OCI-LY7 (cell line): ENCODE measurements around the gene ZC3HAV1L. TPM values are rescaled to one million over a fixed set of nuclear protein-coding genes. Genes with fewer than 3 reads are reported as not detected.

Experiments
- Bru-seq: library from RNA; stranded (reverse); fragments of 400-500 nt; gene quantifications from one replicate; lab custom pipeline; 2021; lab: Mats Ljungman, UMichigan
- BruChase-seq, 2 experiments: library from RNA; stranded (reverse); fragments of 400-500 nt; gene quantifications; one replicate each; lab custom pipeline; 2021; lab: Mats Ljungman, UMichigan
- BruUV-seq: library from RNA; stranded (reverse); fragments of 400-500 nt; replicated peaks from 2 replicates; lab custom pipeline; 2021; lab: Mats Ljungman, UMichigan
- CTCF ChIA-PET: fragments of 300-600 bp; sonication (Branson Sonifier 250); formaldehyde crosslinking; loops from one replicate; lab custom pipeline; 2022; ENCODE audit warnings: antibody characterized with exemption; ENCODE audit not compliant: unreplicated experiment; lab: Charles Lee
- POLR2A ChIA-PET: fragments of 300-600 bp; sonication (Branson Sonifier 250); formaldehyde crosslinking; loops from one replicate; lab custom pipeline; 2022; ENCODE audit warnings: antibody characterized with exemption; lab: Charles Lee
- DNase-seq: peaks from one replicate; pipeline ENCODE4 v3.0.0-alpha.2; 2015; ENCODE audit warnings: low spot score
- H2AFZ ChIP-seq: fragments of 200-600 bp; sonication (generic), shearing (Covaris generic); 2 replicates; pipeline ENCODE4 v1.6.1; 2014; ENCODE audit warnings: mild to moderate bottlenecking, antibody characterized with exemption, low read length, moderate library complexity
- H3K27ac ChIP-seq: fragments of 200-600 bp; sonication (generic); 2 replicates; pipeline ENCODE4 v1.5.1; 2014; ENCODE audit warnings: mixed run types, low read depth, mild to moderate bottlenecking, moderate library complexity, low read length, inconsistent platforms; ENCODE audit not compliant: poor library complexity, severe bottlenecking
- H3K36me3 ChIP-seq: fragments of 200-600 bp; sonication (generic); 2 replicates; pipeline ENCODE4 v1.6.1; 2014; ENCODE audit warnings: mild to moderate bottlenecking, antibody characterized with exemption, low read length, moderate library complexity, mixed read lengths; ENCODE audit not compliant: insufficient read depth
- H3K4me1 ChIP-seq: fragments of 200-600 bp; sonication (generic); 2 replicates; pipeline ENCODE4 v1.5.1; 2014; ENCODE audit warnings: mild to moderate bottlenecking, low read length; ENCODE audit not compliant: insufficient read depth, poor library complexity, severe bottlenecking
- H3K4me2 ChIP-seq: fragments of 200-600 bp; sonication (generic); 2 replicates; pipeline ENCODE4 v1.6.1; 2014; ENCODE audit warnings: mild to moderate bottlenecking, low read length
- H3K4me3 ChIP-seq: fragments of 200-600 bp; sonication (generic); 2 replicates; pipeline ENCODE4 v1.5.1; 2014; ENCODE audit warnings: mild to moderate bottlenecking, low read depth, low read length; ENCODE audit not compliant: poor library complexity, severe bottlenecking
- H3K79me2 ChIP-seq: fragments of 200-600 bp; sonication (generic); 2 replicates; pipeline ENCODE4 v1.6.1; 2016; ENCODE audit warnings: low read depth, mild to moderate bottlenecking, low read length, moderate library complexity, mixed read lengths; ENCODE audit not compliant: insufficient read depth
- H3K9me2 ChIP-seq: fragments of 200-600 bp; sonication (generic); 2 replicates; pipeline ENCODE4 v1.6.1; 2016; ENCODE audit warnings: mild to moderate bottlenecking, low read length, mixed read lengths; ENCODE audit not compliant: insufficient read depth
- H3K9me3 ChIP-seq: fragments of 200-600 bp; sonication (generic); 2 replicates; pipeline ENCODE4 v1.6.1; 2014; ENCODE audit warnings: mild to moderate bottlenecking, mixed run types, low read length, mixed read lengths
- H4K20me1 ChIP-seq: fragments of 200-600 bp; sonication (generic); 2 replicates; pipeline ENCODE4 v1.6.1; 2014; ENCODE audit warnings: mild to moderate bottlenecking, antibody characterized with exemption, low read length, moderate library complexity, mixed read lengths; ENCODE audit not compliant: insufficient read depth
- EZH2phosphoT487 ChIP-seq: fragments of 200-600 bp; sonication (generic); IDR thresholded peaks from 2 replicates; pipeline ENCODE4 v1.6.1; 2018; ENCODE audit warnings: low read depth, borderline replicate concordance, mild to moderate bottlenecking, mixed run types, antibody characterized with exemption, low read length, moderate library complexity, mixed read lengths
- intact Hi-C: fragments of 100-400 bp; cut with micrococcal nuclease; formaldehyde crosslinking; loops from one replicate; pipeline ENCODE4 v1.10.0; 2022; ENCODE audit not compliant: unreplicated experiment
- long read RNA-seq: library from polyadenylated mRNA; stranded (forward); transcript quantifications from one replicate; pipeline ENCODE4 v2.0.0, GENCODE V29; 2022
- total RNA-seq, 2 experiments: library from RNA; depleted of rRNA in 1 of 2; stranded (reverse); fragments of >200 nt in 1 of 2; shearing (Covaris generic) in 1 of 2; gene quantifications; 2 replicates each; pipeline ENCODE4 v1.2.3, GENCODE V29; 2014 to 2022
- TF ChIP-seq, protein P1 (sequence below): fragments of 200-600 bp; sonication (generic); conservative IDR thresholded peaks from 2 replicates; pipeline ENCODE4 v1.5.1; 2014; ENCODE audit warnings: mild to moderate bottlenecking, antibody characterized with exemption, low read length, moderate library complexity, mixed read lengths

The ZC3HAV1L gene, protein sequence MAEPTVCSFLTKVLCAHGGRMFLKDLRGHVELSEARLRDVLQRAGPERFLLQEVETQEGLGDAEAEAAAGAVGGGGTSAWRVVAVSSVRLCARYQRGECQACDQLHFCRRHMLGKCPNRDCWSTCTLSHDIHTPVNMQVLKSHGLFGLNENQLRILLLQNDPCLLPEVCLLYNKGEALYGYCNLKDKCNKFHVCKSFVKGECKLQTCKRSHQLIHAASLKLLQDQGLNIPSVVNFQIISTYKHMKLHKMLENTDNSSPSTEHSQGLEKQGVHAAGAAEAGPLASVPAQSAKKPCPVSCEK
- not detected in 2 replicates for total RNA-seq (2014; rRNA removed; shearing (Covaris generic))
- not detected in 2 replicates for total RNA-seq (2022)
- percentile 15 among the genes with signal in this experiment for Bru-seq, nascent RNA
- percentile 10 among the genes with signal in this experiment for BruChase-seq, experiment 1, labeled RNA remaining after a 6-hour chase
- percentile 10 among the genes with signal in this experiment for BruChase-seq, experiment 2, labeled RNA remaining after a 2-hour chase
- long read RNA-seq: 0 reads

DNA sequence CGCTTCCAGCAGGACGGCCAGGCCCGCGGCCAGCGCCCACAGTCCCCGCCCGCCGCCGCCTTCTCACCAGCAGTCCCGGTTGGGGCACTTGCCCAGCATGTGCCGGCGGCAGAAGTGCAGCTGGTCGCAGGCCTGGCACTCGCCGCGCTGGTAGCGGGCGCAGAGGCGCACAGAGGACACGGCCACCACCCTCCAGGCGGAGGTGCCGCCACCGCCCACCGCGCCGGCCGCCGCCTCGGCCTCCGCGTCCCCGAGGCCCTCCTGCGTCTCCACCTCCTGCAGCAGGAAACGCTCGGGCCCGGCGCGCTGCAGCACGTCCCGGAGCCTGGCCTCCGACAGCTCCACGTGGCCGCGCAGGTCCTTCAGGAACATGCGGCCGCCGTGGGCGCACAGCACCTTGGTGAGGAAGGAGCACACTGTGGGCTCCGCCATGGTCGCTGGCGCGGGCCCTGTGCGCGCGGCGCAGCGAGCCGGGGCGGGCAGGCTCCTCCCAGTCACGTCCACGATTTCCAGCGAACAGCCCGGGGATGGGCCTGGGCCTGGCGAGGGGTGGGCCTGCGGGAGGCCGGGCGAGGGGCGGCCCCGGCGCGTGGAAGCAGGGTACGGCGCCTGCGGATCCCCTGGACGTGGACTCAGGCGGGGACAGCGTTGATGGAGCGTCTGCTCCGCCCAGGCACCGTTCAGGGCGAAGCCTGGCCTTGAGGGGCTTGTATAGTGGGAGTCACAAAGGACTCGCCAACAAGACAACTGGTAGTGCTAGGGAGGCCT lies at the start of gene ZC3HAV1L:
TSS of gene ZC3HAV1L (minus strand) at position 457 of the 768 bp plus-strand sequence. CDS start at position 432, 25 bp downstream.
- intact Hi-C loops: no loop called here
- ChIA-PET POLR2A (no interaction called here), CTCF (no interaction called here)
- no peak for DNase-seq
- Histone ChIP-seq H3K79me2 (no peaks in the 10 kb centered on the region), H3K4me3 (no peak within 1 kb of the TSS), H3K9me2 (no peaks in the 10 kb centered on the region), H3K9me3 (no peaks in the 10 kb centered on the region), H3K4me1 (no peaks in the 10 kb centered on the region), H3K27ac (no peak within 1 kb of the TSS), H3K4me2 (no peak within 1 kb of the TSS), H2AFZ (no peak within 1 kb of the TSS), H4K20me1 (no peaks in the 10 kb centered on the region), H3K36me3 (no peaks in the 10 kb centered on the region)
- no peak for TF ChIP-seq EZH2phosphoT487
- TF ChIP-seq, protein P1, sequence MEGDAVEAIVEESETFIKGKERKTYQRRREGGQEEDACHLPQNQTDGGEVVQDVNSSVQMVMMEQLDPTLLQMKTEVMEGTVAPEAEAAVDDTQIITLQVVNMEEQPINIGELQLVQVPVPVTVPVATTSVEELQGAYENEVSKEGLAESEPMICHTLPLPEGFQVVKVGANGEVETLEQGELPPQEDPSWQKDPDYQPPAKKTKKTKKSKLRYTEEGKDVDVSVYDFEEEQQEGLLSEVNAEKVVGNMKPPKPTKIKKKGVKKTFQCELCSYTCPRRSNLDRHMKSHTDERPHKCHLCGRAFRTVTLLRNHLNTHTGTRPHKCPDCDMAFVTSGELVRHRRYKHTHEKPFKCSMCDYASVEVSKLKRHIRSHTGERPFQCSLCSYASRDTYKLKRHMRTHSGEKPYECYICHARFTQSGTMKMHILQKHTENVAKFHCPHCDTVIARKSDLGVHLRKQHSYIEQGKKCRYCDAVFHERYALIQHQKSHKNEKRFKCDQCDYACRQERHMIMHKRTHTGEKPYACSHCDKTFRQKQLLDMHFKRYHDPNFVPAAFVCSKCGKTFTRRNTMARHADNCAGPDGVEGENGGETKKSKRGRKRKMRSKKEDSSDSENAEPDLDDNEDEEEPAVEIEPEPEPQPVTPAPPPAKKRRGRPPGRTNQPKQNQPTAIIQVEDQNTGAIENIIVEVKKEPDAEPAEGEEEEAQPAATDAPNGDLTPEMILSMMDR: no peak
- BruUV-seq: no TSS peak

DNA sequence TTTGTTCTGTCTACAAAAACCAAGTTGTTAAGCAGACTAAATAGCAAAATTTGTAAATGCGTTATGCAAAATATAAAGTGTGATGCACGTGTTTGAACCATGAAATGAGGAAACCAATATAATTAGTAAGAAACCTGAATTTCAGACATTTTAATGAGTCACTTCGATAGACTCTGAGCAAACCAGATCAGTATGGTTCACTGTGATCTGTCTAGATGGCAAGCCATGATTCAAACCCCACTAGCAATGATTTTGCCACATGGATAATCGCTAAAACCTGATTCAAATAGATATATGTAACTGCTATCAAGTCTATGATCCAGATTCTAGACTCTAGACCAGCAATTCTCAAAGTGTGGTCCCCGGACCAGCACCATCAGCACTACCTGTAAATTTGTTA lies 48.9 kb upstream of the ZC3HAV1L start:
- DNase-seq: no peak
- CTCF ChIA-PET: interaction anchor here (1.5 kb wide), 1 partner anchor 9 kb away, joined by 8 read pairs; no protein-coding TSS in a partner anchor

More for the DNA sequence above, 48.9 kb upstream of the ZC3HAV1L start:
- Histone ChIP-seq H3K9me2 (no peaks in the 10 kb centered on the region), H3K9me3 (peaks cover 20% of the 10 kb centered on the region; the same call in 1 of the 2 replicates), H3K79me2 (no peaks in the 10 kb centered on the region; the same call in 1 of the 2 replicates), H3K4me2 (no peak overlapping the region), H3K36me3 (peaks cover 99% of the 10 kb centered on the region), H4K20me1 (no peaks in the 10 kb centered on the region), H3K4me1 (no peaks in the 10 kb centered on the region), H2AFZ (no peak overlapping the region), H3K4me3 (no peak overlapping the region), H3K27ac (no peak overlapping the region)
- intact Hi-C loops: no loop called here
- TF ChIP-seq, protein P1: no peak
- TF ChIP-seq EZH2phosphoT487: no peak
- POLR2A ChIA-PET: interaction anchor here (1.7 kb wide), 1 partner anchor 10 kb away, joined by 7 read pairs; no protein-coding TSS in a partner anchor
- no TSS peak for BruUV-seq
